Tibial artery (tissue), 4 donors: ENCODE data around the gene DYNC1H1.

ENCODE experiments used
- DNase-seq, 2 donors: peaks; one replicate each; pipeline ENCODE4 v3.0.0-alpha.2; 2019
- H3K27ac ChIP-seq, 2 donors: fragments of 200-600 bp; sonication (generic) in 1 of 2; 1 replicate in 1 of 2; 2 replicates in 1 of 2; pipeline ENCODE4 v1.5.1; 2018 to 2019; ENCODE audit warnings: mild to moderate bottlenecking in 1 of 2
- H3K27me3 ChIP-seq, 2 donors: fragments of 200-600 bp; sonication (generic) in 1 of 2; one replicate each; pipeline versions ENCODE4 v1.5.1 to v1.6.0; 2016 to 2019
- H3K36me3 ChIP-seq, 3 donors: fragments of 200-600 bp; sonication (generic) in 2 of 3; one replicate each; pipeline ENCODE4 v1.5.1; 2016 to 2019; ENCODE audit warnings: mild to moderate bottlenecking in 2 of 3
- H3K4me1 ChIP-seq, 4 donors: fragments of 200-600 bp; sonication (generic) in 2 of 4; 1 replicate in 3 of 4; 2 replicates in 1 of 4; pipeline ENCODE4 v1.5.1; 2016 to 2019
- H3K4me3 ChIP-seq, 2 donors: fragments of 200-600 bp; sonication (generic) in 1 of 2; 1 replicate in 1 of 2; 2 replicates in 1 of 2; pipeline ENCODE4 v1.5.1; 2018 to 2019; ENCODE audit warnings: mild to moderate bottlenecking in 2 of 2
- H3K9me3 ChIP-seq, 3 donors: fragments of 200-600 bp; sonication (generic) in 1 of 3; one replicate each; pipeline ENCODE4 v1.5.1; 2016 to 2019
- intact Hi-C: fragments of 100-400 bp; cut with DNase I; formaldehyde crosslinking; loops from one replicate; pipeline ENCODE4 v1.15.0; 2023; ENCODE audit warnings: low total_unique reads
- TF ChIP-seq, protein P1 (sequence below), 2 experiments: fragments of 200-600 bp in 1 of 2; fragments of 450-650 bp in 1 of 2; IDR thresholded peaks; one replicate each; pipeline ENCODE4 v1.5.1; 2017 to 2019; ENCODE audit warnings: antibody characterized with exemption in 2 of 2, mild to moderate bottlenecking in 1 of 2, moderate library complexity in 1 of 2

Gene DYNC1H1

DNA sequence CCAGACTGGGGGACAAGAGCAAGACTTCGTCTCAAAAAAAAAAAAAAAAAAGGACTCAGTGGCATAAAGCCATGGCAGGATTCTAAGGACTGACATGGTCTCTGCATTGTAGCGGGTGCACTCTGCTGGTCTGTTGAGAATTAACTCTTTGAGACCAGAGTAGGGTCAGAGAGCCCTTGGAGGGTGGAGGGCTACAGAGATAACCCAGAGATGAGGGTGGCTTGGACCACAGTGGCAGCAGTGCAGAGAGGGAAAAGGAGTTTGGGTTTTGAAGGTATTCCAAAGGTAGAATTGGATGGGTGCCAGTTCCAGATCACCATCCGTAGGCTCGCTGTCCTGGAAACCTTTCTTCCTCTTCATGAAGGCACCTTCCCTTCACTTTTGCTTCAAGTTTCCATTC is 14.3 kb upstream of the DYNC1H1 start:
- intact Hi-C loops, result no loop called here
- Histone ChIP-seq H3K4me3 (no peak overlapping the region), H3K27me3 (no peaks in the 10 kb centered on the region), H3K9me3 (no peaks in the 10 kb centered on the region), H3K4me1 (peaks cover 0 to 24% (median 14%) of the 10 kb centered on the region in 4 donors), H3K27ac (no peak overlapping the region), H3K36me3 (no peaks in the 10 kb centered on the region)
- TF ChIP-seq, protein P1, sequence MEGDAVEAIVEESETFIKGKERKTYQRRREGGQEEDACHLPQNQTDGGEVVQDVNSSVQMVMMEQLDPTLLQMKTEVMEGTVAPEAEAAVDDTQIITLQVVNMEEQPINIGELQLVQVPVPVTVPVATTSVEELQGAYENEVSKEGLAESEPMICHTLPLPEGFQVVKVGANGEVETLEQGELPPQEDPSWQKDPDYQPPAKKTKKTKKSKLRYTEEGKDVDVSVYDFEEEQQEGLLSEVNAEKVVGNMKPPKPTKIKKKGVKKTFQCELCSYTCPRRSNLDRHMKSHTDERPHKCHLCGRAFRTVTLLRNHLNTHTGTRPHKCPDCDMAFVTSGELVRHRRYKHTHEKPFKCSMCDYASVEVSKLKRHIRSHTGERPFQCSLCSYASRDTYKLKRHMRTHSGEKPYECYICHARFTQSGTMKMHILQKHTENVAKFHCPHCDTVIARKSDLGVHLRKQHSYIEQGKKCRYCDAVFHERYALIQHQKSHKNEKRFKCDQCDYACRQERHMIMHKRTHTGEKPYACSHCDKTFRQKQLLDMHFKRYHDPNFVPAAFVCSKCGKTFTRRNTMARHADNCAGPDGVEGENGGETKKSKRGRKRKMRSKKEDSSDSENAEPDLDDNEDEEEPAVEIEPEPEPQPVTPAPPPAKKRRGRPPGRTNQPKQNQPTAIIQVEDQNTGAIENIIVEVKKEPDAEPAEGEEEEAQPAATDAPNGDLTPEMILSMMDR (IDR thresholded peaks at IDR 0.05), result no peak
- no peak for DNase-seq

- Histone ChIP-seq H3K4me3 (no peak overlapping the region), H3K27ac (no peak overlapping the region), H3K9me3 (no peaks in the 10 kb centered on the region), H3K27me3 (no peaks in the 10 kb centered on the region), H3K4me1 (peaks cover 0 to 24% (median 14%) of the 10 kb centered on the region in 4 donors), H3K36me3 (no peaks in the 10 kb centered on the region)
- DNase-seq, result no peak
- intact Hi-C loops, result no loop called here
- TF ChIP-seq, protein P1 (IDR thresholded peaks at IDR 0.05), result no peak
These were observed 13.7 kb upstream of the DYNC1H1 start for GRCh38 chr14:101950516-101951215.

DNA sequence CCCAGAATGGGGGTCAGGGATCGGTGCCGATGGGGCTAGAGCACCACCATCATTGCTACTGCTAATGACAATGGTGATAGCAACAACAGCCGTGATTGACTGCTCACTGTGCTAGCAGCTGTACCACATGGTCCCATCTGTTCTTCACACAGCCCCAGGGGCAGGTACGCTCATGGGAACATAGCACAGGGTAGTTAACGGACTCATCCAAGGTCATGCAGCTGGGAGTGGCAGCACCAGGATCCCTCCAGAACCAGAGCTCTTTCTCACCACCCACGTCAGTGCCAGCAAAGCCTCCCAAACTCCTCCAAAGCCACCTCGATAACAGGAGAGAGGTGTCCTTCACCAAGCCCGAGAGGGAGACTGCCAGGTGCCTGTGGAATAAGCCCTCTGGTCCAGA is 11.2 kb upstream of the DYNC1H1 start:
- Histone ChIP-seq H3K27me3 (no peaks in the 10 kb centered on the region), H3K36me3 (no peaks in the 10 kb centered on the region), H3K4me3 (no peak overlapping the region), H3K9me3 (no peaks in the 10 kb centered on the region), H3K4me1 (peaks cover 0 to 18% (median 11%) of the 10 kb centered on the region in 4 donors), H3K27ac (no peak overlapping the region)
- DNase-seq, result no peak
- TF ChIP-seq, protein P1 (IDR thresholded peaks at IDR 0.05), result no peak
- intact Hi-C loops, result no loop called here

- peaks cover 0 to 7% (median 2%) of the 10 kb centered on the region in 4 donors for H3K4me1 ChIP-seq
- H3K9me3 ChIP-seq, result no peaks in the 10 kb centered on the region
- no peaks in the 10 kb centered on the region for H3K27me3 ChIP-seq
- peak in 1 of 2 donors; percentile 34 for DNase-seq
- intact Hi-C loops, result no loop called here
- no peaks in the 10 kb centered on the region for H3K36me3 ChIP-seq
- TF ChIP-seq, protein P1 (IDR thresholded peaks at IDR 0.05), result no peak
- no peak overlapping the region for H3K27ac ChIP-seq
- no peak overlapping the region for H3K4me3 ChIP-seq
These were observed 9.9 kb upstream of the DYNC1H1 start for GRCh38 chr14:101954501-101954900.

DNA sequence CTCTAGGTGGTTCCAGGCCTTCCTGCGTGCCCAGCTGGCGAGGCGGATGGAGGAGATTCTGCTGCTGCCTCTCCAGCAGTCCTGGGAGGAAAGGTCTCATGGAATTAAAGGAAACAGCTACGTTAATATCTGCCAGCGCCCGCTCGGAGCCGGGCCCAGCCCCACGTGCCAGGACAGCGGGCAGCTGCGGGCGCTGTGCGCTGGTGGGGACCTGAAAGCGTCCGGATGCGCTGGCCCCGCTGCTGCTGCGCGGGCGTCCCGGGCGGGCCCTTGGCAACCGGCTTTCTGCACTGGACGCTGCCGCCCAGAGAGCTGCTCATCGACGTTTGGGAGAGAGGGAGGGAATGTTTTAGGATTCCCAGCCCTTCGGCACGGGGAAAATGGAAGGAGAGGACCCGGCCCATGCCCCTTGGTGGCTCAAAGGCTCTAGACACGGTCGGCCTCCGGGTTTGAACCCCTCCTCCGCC is 8.6 kb upstream of the DYNC1H1 start:
- TF ChIP-seq, protein P1 (IDR thresholded peaks at IDR 0.05), result no peak
- intact Hi-C loops, result no loop called here
- no peaks in the 10 kb centered on the region for H3K27me3 ChIP-seq
- no peaks in the 10 kb centered on the region for H3K36me3 ChIP-seq
- peaks cover 0 to 5% (median 0%) of the 10 kb centered on the region in 4 donors for H3K4me1 ChIP-seq
- no peak overlapping the region for H3K4me3 ChIP-seq
- no peak overlapping the region for H3K27ac ChIP-seq
- peak in 1 of 2 donors; percentile 54 for DNase-seq
- no peaks in the 10 kb centered on the region for H3K9me3 ChIP-seq
